Breast epithelium (tissue), 4 donors: ENCODE results near the gene ATG2B. TPM values are rescaled to one million over a fixed set of nuclear protein-coding genes. Genes with fewer than 3 reads are reported as not detected.

Experiments
- DNase-seq, 2 donors: peaks; one replicate each; pipeline ENCODE4 v3.0.0-alpha.2; 2019; ENCODE audit warnings: low spot score in 2 of 2
- H3K27ac ChIP-seq, 2 donors: fragments of 200-600 bp; sonication (generic) in 1 of 2; one replicate each; pipeline ENCODE4 v1.5.1; 2016 to 2019; ENCODE audit warnings: mild to moderate bottlenecking in 1 of 2
- H3K27me3 ChIP-seq, 2 donors: fragments of 200-600 bp; sonication (generic) in 1 of 2; one replicate each; pipeline versions ENCODE4 v1.5.1 to v1.6.0; 2017 to 2019; ENCODE audit warnings: control low read depth in 1 of 2, mild to moderate bottlenecking in 1 of 2
- H3K36me3 ChIP-seq: fragments of 200-600 bp; one replicate; pipeline ENCODE4 v1.5.1; 2019
- H3K4me1 ChIP-seq, 2 donors: fragments of 200-600 bp; sonication (generic); one replicate each; pipeline ENCODE4 v1.5.1; 2016 to 2019; ENCODE audit warnings: control low read depth in 1 of 2
- H3K4me3 ChIP-seq, 3 donors: fragments of 200-600 bp; sonication (generic); 1 replicate in 2 of 3; 2 replicates in 1 of 3; pipeline ENCODE4 v1.5.1; 2016 to 2019; ENCODE audit warnings: mild to moderate bottlenecking in 3 of 3, moderate library complexity in 2 of 3
- H3K9me3 ChIP-seq, 2 donors: fragments of 200-600 bp; sonication (generic) in 1 of 2; one replicate each; pipeline ENCODE4 v1.5.1; 2016 to 2019; ENCODE audit warnings: control low read depth in 1 of 2
- CTCF ChIP-seq, 3 donors: fragments of 450-650 bp; IDR thresholded peaks; one replicate each; pipeline ENCODE4 v1.5.1; 2016 to 2017; ENCODE audit warnings: antibody characterized with exemption in 3 of 3, mild to moderate bottlenecking in 3 of 3, moderate library complexity in 3 of 3
- POLR2A ChIP-seq: fragments of 450-650 bp; IDR thresholded peaks from one replicate; pipeline ENCODE4 v1.6.1; 2016; ENCODE audit warnings: antibody characterized with exemption, mild to moderate bottlenecking, moderate library complexity
- POLR2AphosphoS5 ChIP-seq, 3 donors: sonication (generic); formaldehyde crosslinking; IDR thresholded peaks; one replicate each; pipeline ENCODE4 v1.6.1; 2017; ENCODE audit warnings: antibody characterized with exemption in 3 of 3
- intact Hi-C: fragments of 100-400 bp; cut with DNase I; formaldehyde crosslinking; loops from one replicate; pipeline ENCODE4 v1.15.1; 2023; ENCODE audit warnings: low total_unique reads
- total RNA-seq, 3 donors: library from RNA; depleted of rRNA; stranded (reverse); fragments of >200 nt; gene quantifications; one replicate each; pipeline ENCODE4 v1.1.0, GENCODE V29; 2016

The ATG2B gene
- total RNA-seq, 3 donors from 2014 or later, result 23.7 to 51.4 (median 42.0) TPM

- Histone ChIP-seq H3K4me3 (no peak overlapping the region), H3K27ac (no peak overlapping the region), H3K4me1 (peaks cover 0 to 19% of the 10 kb centered on the region in 2 donors), H3K27me3 (no peaks in the 10 kb centered on the region), H3K36me3 (no peaks in the 10 kb centered on the region), H3K9me3 (no peaks in the 10 kb centered on the region)
- DNase-seq, result no peak
- intact Hi-C loops, result loop anchor here (5.0 kb wide), 1 partner anchor 307 kb away; no protein-coding TSS in a partner anchor
- TF ChIP-seq POLR2A (no peak), POLR2AphosphoS5 (IDR thresholded peaks at IDR 0.05) (no peak), CTCF (IDR thresholded peaks at IDR 0.05) (no peak)
These were observed 3.2 kb downstream of the ATG2B start for GRCh38 chr14:96359959-96360358.

- Histone ChIP-seq H3K4me1 (peaks cover 0 to 12% of the 10 kb centered on the region in 2 donors), H3K36me3 (no peaks in the 10 kb centered on the region), H3K27me3 (no peaks in the 10 kb centered on the region), H3K27ac (no peak overlapping the region), H3K4me3 (no peak overlapping the region), H3K9me3 (no peaks in the 10 kb centered on the region)
- TF ChIP-seq CTCF (IDR thresholded peaks at IDR 0.05) (no peak), POLR2A (no peak), POLR2AphosphoS5 (IDR thresholded peaks at IDR 0.05) (no peak)
- no peak for DNase-seq
- intact Hi-C loops, result no loop called here
These were observed 5.9 kb downstream of the ATG2B start for GRCh38 chr14:96357216-96357615.

- Histone ChIP-seq H3K4me1 (no peaks in the 10 kb centered on the region), H3K27me3 (no peaks in the 10 kb centered on the region), H3K27ac (no peak overlapping the region), H3K36me3 (no peaks in the 10 kb centered on the region), H3K9me3 (no peaks in the 10 kb centered on the region), H3K4me3 (no peak overlapping the region)
- DNase-seq, result no peak
- intact Hi-C loops, result no loop called here
- TF ChIP-seq POLR2A (no peak), POLR2AphosphoS5 (IDR thresholded peaks at IDR 0.05) (no peak), CTCF (IDR thresholded peaks at IDR 0.05) (no peak)
These were observed 8.9 kb downstream of the ATG2B start for GRCh38 chr14:96354246-96354645.

- intact Hi-C loops, result no loop called here
- DNase-seq, result no peak
- Histone ChIP-seq H3K4me1 (no peaks in the 10 kb centered on the region), H3K27me3 (no peaks in the 10 kb centered on the region), H3K36me3 (no peaks in the 10 kb centered on the region), H3K9me3 (no peaks in the 10 kb centered on the region), H3K4me3 (no peak overlapping the region), H3K27ac (no peak overlapping the region)
- no peak for TF ChIP-seq CTCF (IDR thresholded peaks at IDR 0.05)
- no peak for TF ChIP-seq POLR2A
- no peak for TF ChIP-seq POLR2AphosphoS5 (IDR thresholded peaks at IDR 0.05)
These were observed 10.4 kb downstream of the ATG2B start for GRCh38 chr14:96352708-96353107.

- H3K4me3 ChIP-seq, result no peak overlapping the region
- H3K36me3 ChIP-seq, result no peaks in the 10 kb centered on the region
- intact Hi-C loops, result no loop called here
- no peaks in the 10 kb centered on the region for H3K27me3 ChIP-seq
- H3K4me1 ChIP-seq, result no peaks in the 10 kb centered on the region
- TF ChIP-seq POLR2AphosphoS5 (IDR thresholded peaks at IDR 0.05) (no peak), CTCF (IDR thresholded peaks at IDR 0.05) (no peak), POLR2A (no peak)
- no peaks in the 10 kb centered on the region for H3K9me3 ChIP-seq
- DNase-seq, result no peak
- no peak overlapping the region for H3K27ac ChIP-seq
These were observed 11.2 kb downstream of the ATG2B start for GRCh38 chr14:96351986-96352385.
